Posterior vena cava (tissue), 2 donors: ENCODE measurements around the gene EEIG1. TPM values are rescaled to one million over a fixed set of nuclear protein-coding genes. Genes with fewer than 3 reads are reported as not detected.

Experiments used
- DNase-seq: peaks from one replicate; pipeline ENCODE4 v3.0.0-alpha.2; 2020; ENCODE audit warnings: low spot score
- intact Hi-C, 2 donors: fragments of 100-400 bp; cut with DNase I; formaldehyde crosslinking; loops; one replicate each; pipeline versions ENCODE4 v1.14.1 to v1.14.2; 2022 to 2023
- total RNA-seq, 2 donors: library from RNA; stranded (reverse); fragmentation: NEBNext Ultra II Directional; extraction: Animal tissue kit (Norgen Biotek cat#: 25700); gene quantifications; one replicate each; pipeline ENCODE4 v1.2.1, GENCODE V29; 2021
- donor health status: DM: yes; HTN: yes; CAD: no.
- donor health status: DM: yes; HTN: yes; CAD: no.

EEIG1 gene
- total RNA-seq, 2 donors from 2014 or later: 54.3 to 56.9 TPM

DNA sequence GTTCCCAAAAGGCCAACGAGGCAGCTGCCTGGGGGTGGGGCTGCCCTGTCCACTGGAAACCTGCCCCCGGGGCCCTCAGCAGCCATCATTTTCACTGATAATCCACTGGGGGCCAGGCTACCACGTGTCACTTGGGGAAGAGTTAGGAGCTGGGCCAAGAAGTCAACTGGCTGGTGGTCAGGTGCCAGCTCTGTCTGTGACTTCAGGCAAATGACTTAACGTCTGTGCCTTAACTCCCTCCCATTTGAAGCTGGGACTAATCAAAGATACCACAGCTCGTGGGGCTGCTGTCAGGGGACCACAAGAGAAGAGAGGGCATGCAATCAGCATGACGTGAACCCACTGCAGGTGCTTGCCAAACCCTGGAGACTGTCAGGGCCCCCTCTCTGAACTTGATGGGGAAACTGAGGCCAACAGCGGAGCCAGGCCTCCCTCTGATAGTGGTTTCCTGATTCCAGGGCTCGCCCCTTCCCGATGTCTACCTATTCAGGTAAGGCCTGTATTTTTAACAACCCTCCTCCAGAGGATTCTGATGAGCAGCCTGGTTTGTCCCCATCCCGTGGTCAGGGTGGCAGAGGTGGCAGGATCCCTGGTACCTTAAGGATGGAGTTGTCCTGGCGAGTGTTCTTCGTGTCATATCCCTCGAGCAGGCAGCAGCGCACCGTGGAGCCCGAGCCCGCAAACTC is 30.8 kb downstream of the EEIG1 start:
- intact Hi-C loops: loop anchor here in 1 of 2 donors (10.0 kb wide), 1 partner anchor 155 kb away; no protein-coding TSS in a partner anchor
- DNase-seq: no peak

GRCh38 chr9:127947841-127948710 is 32.7 kb downstream of the EEIG1 start:
- no peak for DNase-seq
- intact Hi-C loops: loop anchor here in 1 of 2 donors (10.0 kb wide), 1 partner anchor 157 kb away; no protein-coding TSS in a partner anchor

- intact Hi-C loops: loop anchor here in 1 of 2 donors (10.0 kb wide), 1 partner anchor 158 kb away; no protein-coding TSS in a partner anchor
Observed at GRCh38 chr9:127946728-127947127, 34.1 kb downstream of the EEIG1 start.

DNA sequence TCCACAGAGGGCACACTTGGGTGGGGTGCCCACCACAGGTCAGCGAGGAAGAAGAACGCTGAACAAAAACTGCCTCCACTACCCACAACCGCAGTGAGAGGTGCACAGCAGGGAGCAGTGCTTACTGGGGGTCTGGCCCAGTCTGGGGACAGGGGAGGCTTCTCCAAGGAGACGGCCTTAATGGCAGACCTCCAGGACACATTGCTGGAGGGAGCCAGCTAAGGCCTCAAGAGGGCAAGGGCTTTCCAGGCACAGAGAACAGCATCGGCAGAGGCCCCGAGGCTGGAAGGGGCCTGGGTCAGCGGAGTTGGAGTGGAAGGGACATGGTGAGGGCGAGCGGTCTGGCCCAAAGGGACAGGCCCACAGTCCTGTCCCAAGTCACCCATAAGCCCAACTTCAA is 34.8 kb downstream of the EEIG1 start:
- intact Hi-C loops: loop anchor here in 1 of 2 donors (10.0 kb wide), 1 partner anchor 159 kb away; no protein-coding TSS in a partner anchor

More at GRCh38 chr9:127946728-127947127, 34.1 kb downstream of the EEIG1 start:
- DNase-seq: no peak

GRCh38 chr9:127945338-127945737 is 35.5 kb downstream of the EEIG1 start:
- DNase-seq: no peak
- intact Hi-C loops: loop anchor here in 1 of 2 donors (10.0 kb wide), 1 partner anchor 159 kb away; no protein-coding TSS in a partner anchor

More for the DNA sequence above, 34.8 kb downstream of the EEIG1 start:
- DNase-seq: no peak

- DNase-seq: no peak
- intact Hi-C loops: loop anchor here (5.0 to 10.0 kb wide), 4 partner anchors 38 to 173 kb away; partner anchors contain the start of gene EEIG1 (in 1 of the 2)
Observed at GRCh38 chr9:127944586-127945218, 36.1 kb downstream of the EEIG1 start.

DNA sequence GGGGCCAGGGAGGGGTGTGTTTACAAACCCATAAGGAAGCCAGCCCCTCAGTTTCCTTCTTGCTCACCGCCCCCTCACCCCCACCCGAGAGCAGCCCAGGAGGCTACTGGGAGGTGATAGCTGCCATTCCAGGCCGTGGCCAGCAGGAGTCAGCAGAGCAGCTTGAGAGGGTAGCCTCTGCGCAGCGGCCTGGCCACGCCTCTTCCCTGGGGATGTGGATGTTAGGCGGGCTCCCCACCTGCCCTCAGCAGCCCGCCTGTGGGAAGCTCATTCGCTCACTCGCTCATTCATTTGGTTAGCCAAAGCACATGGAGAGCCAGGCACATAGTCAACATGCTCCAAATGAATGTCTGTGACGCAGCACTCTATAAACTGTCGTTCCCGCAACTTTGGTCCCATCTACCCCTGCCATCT is 37.1 kb downstream of the EEIG1 start:
- DNase-seq: peak; percentile 96
- intact Hi-C loops: loop anchor here (2.0 to 10.0 kb wide), 5 partner anchors 39 to 174 kb away; partner anchors contain the start of gene EEIG1 (in 1 of the 2)

GRCh38 chr9:127943011-127943662 is 37.7 kb downstream of the EEIG1 start:
- no peak for DNase-seq
- intact Hi-C loops: loop anchor here (2.0 to 10.0 kb wide), 5 partner anchors 39 to 174 kb away; partner anchors contain the start of gene EEIG1 (in 1 of the 2)

GRCh38 chr9:127942216-127943010 is 38.4 kb downstream of the EEIG1 start:
- DNase-seq: peak; percentile 94
- intact Hi-C loops: loop anchor here (2.0 to 10.0 kb wide), 5 partner anchors 40 to 175 kb away; partner anchors contain the start of gene EEIG1 (in 1 of the 2)

DNA sequence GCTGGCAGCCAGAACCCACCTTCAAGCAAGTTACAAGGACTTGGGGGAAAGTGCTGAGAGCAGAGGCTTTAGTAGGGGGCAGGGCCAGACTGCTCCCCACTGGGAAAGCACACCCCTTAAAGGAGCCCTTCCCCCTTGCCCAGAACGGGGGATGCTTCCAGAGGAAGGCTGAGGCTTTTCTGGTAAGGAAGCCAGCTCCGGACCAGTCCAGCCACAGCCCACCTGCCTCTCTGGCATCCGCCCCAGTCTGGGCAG is 38.9 kb downstream of the EEIG1 start:
- DNase-seq: no peak
- intact Hi-C loops: loop anchor here (2.0 to 10.0 kb wide), 5 partner anchors 40 to 175 kb away; partner anchors contain the start of gene EEIG1 (in 1 of the 2)

DNA sequence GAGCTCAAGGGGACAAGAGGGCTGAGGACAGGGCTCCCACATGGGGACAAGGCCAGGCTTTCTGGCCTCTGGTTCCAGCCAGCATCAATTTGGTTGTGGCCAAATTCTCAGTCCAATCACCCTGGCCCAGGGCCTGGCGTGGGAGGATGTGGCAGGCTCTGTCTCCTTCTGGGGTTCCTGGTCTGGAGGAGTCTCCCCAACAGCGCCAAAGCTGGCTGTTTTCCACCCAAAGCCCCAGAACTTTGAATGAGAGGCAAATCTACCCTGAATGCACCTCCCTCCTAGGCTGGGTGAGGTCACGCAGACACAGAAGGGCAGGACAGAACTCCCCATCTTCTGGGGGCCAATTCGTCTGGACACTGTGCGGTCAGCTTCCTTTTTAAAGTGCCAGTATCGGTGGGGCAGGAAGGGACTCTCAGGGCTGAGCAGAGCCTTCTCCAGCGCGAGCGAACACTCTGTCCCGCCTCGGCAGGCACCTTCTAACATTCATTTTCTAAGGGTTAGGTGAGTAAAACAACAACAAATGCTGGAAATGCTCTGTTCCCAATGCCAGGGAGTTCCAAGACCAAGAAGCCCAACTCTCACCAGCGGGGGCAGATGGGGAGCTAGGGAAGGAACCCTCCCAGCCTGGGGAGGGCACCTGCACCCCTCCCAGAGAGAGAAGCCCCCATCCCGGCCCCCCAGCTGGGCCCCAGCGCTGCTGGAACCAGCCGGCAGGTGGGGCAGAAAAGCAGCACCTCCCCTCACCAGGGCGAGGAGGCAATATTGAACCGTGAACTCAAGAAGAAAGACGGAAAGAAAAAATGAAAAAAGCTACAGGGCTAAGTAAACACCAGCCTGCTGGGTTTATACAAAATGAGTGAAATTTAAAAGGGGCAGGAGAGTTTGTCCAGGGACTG is 39.5 kb downstream of the EEIG1 start:
- no peak for DNase-seq
- intact Hi-C loops: loop anchor here (5.0 to 10.0 kb wide), 4 partner anchors 41 to 176 kb away; partner anchors contain the start of gene EEIG1 (in 1 of the 2)

DNA sequence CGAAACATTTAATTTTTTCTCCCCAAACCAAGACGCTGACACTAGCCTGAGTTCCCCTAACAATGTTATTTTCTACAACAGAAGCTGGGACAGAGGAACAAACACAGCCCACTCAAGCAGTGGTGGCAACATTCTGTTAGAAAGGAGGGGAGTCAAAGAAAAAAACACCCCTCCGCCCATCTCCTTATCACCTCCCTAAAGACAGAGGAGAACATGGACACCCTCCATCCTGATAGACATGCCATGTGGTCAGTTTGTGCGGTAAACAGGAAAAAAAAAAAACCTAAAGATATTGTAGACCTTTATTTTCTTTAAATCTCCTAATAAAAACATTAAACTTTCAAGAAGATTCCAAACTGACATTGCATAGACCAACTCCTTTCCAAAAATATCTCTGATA is 40.2 kb downstream of the EEIG1 start:
- DNase-seq: no peak
- intact Hi-C loops: loop anchor here (5.0 to 10.0 kb wide), 4 partner anchors 42 to 177 kb away; partner anchors contain the start of gene EEIG1 (in 1 of the 2)

DNA sequence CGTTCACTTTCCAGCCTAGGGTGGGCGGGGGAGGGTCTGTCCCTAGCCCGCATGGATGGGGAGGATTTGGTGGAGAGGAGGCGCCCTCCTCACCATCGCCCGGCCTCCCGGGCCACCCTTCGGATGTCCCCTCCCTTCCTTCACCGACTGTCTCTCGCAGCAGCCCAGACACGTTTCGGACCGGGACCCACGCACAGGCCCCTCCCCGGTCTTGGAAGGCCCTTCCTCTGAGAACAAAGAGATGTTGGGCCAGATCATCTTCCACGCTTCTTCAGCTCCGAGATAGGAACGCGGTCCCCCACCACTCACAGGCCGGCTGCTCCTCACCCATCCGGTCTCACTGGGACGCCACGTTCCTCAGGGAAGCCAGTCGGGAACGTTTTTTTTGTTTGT is 42.5 kb downstream of the EEIG1 start:
- DNase-seq: no peak
- intact Hi-C loops: no loop called here

GRCh38 chr9:127937388-127938297 is 43.1 kb downstream of the EEIG1 start, which contains the start of gene DPM2:
TSS of gene DPM2 (minus strand) at chr9:127937854. CDS start at chr9:127937820, 34 bp downstream.
- intact Hi-C loops: no loop called here
- peak; percentile 95 for DNase-seq

- intact Hi-C loops: no loop called here
- DNase-seq: no peak
Observed at GRCh38 chr9:127937056-127937387, 43.8 kb downstream of the EEIG1 start.

DNA sequence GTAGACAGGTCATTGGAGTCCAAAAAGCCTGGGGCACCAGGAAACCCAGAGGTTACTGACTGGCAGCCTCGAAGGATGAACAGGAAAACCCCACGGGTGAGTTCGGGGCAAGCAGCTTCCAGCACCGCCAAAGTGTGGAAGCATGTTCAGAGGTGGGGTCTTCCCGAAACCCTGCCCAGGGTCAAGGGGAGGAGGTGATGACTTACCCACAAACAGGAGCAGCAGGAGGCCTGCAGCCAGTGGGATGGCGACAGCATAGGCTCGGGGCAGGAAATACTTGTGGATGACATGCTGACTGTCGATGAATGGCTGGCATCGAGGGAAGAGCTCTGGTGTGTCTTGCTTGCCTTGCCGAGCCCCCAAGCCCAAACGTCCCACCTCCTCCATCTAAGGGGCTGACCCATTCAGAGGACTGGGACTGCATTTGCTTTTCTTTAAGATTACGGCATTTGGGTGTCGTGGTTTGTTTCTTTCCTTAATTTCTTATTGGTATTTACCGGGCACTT is 44.4 kb downstream of the EEIG1 start:
- intact Hi-C loops: no loop called here
- no peak for DNase-seq
